NT2/D1 (cell line): Measurements from ENCODE around the gene WDR1.
A peak's percentile ranks its signal among the peaks of the same experiment; 100 is the strongest.

ENCODE experiments used
- DNase-seq: peaks from one replicate; pipeline ENCODE4 v3.0.0-alpha.2; 2011; ENCODE audit warnings: low read depth, low spot score
- H3K27me3 ChIP-seq: 2 replicates; pipeline ENCODE4 v1.6.0; 2011; ENCODE audit warnings: mild to moderate bottlenecking; ENCODE audit not compliant: insufficient read length, insufficient read depth
- H3K36me3 ChIP-seq: 2 replicates; pipeline ENCODE4 v1.6.1; 2011; ENCODE audit warnings: mild to moderate bottlenecking, low read length, mixed read lengths; ENCODE audit not compliant: insufficient read depth, insufficient read length
- H3K4me1 ChIP-seq: 2 replicates; pipeline ENCODE4 v1.5.1; 2011; ENCODE audit not compliant: insufficient read depth, insufficient read length
- H3K4me3 ChIP-seq: 2 replicates; pipeline ENCODE4 v1.5.1; 2011; ENCODE audit warnings: low read depth; ENCODE audit not compliant: insufficient read length
- H3K9ac ChIP-seq: 2 replicates; pipeline ENCODE4 v1.6.0; 2011; ENCODE audit warnings: low read depth; ENCODE audit not compliant: insufficient read length
- H3K9me3 ChIP-seq: 2 replicates; pipeline ENCODE4 v1.5.1; 2011; ENCODE audit warnings: mild to moderate bottlenecking, low read length; ENCODE audit not compliant: insufficient read depth
- SUZ12 ChIP-seq: IDR thresholded peaks from 2 replicates; pipeline ENCODE4 v1.6.1; 2011; ENCODE audit not compliant: insufficient read length, insufficient read depth; ENCODE audit errors: extremely low read depth
- YY1 ChIP-seq: IDR thresholded peaks from 2 replicates; pipeline ENCODE4 v1.6.1; 2011; ENCODE audit not compliant: insufficient read length, insufficient read depth
- ZNF274 ChIP-seq: IDR thresholded peaks from 2 replicates; pipeline ENCODE4 v1.6.1; 2011; ENCODE audit warnings: mild to moderate bottlenecking, low read depth, low read length

Gene WDR1

DNA sequence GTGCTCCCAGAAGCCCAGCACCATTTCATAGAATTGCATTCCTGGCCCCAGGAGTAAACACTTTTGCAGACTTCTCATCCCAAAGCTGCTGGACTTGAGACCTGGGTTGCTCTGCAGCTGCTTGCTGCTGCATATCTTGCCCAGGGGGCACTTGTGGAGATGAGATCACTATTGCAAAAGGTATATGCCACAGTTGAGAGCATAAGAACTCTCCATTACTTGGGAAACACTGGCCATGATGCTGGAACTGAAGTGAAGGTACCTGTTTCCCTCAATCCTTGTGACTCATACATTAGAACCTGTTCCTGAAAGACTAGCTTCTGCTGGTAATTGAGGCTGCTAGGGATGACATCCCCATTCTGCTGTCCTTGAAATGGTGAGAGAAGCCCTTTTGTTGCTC, 43.1 kb upstream of the WDR1 start:
- no peaks in the 10 kb centered on the region for H3K36me3 ChIP-seq
- no peaks in the 10 kb centered on the region for H3K4me1 ChIP-seq
- H3K9ac ChIP-seq: no peak overlapping the region
- H3K27me3 ChIP-seq: no peaks in the 10 kb centered on the region
- no peaks in the 10 kb centered on the region for H3K9me3 ChIP-seq
- TF ChIP-seq ZNF274 (no peak), YY1 (no peak), SUZ12 (no peak)
- no peak overlapping the region for H3K4me3 ChIP-seq
- DNase-seq: no peak

DNA sequence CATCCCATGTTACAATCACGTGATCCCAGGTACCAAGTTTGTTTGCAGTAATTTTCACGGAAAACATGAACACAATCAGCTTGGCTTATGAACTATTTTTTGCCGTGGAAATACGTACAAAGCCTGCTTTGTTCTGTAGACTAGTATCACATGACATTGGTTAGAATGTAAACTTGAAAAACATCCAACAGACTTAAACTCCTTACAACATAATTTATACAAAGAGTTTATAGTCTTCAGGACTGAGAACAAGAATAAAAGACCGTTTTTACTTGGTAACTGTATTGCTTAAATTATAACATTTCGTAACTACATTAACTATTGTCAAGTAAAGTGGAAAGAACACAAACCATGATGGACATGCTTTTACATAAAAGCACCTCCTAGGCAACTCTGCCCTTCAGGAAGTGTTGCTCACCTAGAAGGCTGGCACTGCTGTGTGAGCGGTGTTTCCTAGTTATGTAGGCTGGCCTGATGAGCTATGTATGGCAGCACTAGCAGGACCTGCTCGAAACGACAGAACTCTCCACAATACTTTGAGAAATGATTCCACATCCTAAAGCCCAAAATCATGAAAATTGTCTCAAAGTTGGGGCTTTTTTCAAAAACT, 41.8 kb upstream of the WDR1 start:
- no peak for DNase-seq
- H3K4me1 ChIP-seq: no peaks in the 10 kb centered on the region
- no peak for TF ChIP-seq YY1

DNA sequence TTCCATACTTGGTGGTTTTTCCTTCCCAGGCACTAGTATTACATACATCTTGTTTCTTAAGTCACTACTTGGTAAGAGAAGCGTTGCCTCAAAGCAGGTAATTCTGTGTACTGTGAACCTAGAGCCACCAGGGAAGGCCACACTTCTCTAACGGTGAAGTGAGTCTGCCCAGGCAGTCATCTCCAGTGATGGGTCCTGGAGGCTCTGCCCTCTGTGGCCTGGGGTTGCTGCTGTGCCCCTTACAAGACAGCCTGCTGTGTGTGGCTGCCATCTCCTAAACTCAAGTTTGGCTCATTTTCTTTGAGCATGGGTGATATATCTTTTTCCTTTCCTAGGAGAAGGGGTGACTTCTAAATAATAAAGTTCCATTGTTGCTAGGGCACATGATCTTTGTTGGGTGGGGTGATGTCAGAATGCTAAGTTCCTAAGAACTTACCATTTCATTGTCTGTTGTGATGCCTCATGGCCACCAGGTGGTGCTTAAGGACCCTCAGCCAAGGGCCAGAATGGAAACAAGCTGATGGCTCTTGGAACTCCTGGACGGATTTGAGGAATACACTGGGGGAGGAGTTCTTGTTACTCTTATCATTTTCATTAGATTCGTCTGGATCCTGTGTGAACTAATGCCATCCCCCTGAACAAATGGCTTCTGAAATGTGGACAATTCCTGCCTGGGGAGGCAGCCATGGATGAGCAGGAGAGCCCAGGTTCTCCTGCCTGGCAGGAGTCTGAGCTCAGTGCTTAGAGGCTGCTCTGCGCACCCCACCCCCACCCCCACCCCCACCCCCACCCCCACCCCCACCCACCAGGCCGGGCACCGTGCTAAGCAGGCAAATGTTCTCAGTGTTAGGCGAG, 41.1 kb upstream of the WDR1 start:
- no peak for TF ChIP-seq YY1
- TF ChIP-seq ZNF274: no peak
- no peak for TF ChIP-seq SUZ12
- H3K9me3 ChIP-seq: no peaks in the 10 kb centered on the region
- H3K4me1 ChIP-seq: no peaks in the 10 kb centered on the region
- H3K4me3 ChIP-seq: no peak overlapping the region
- no peaks in the 10 kb centered on the region for H3K36me3 ChIP-seq
- H3K27me3 ChIP-seq: no peaks in the 10 kb centered on the region
- DNase-seq: peak; percentile 69
- H3K9ac ChIP-seq: no peak overlapping the region

More for the DNA sequence above, 41.8 kb upstream of the WDR1 start:
- Histone ChIP-seq H3K27me3 (no peaks in the 10 kb centered on the region), H3K9ac (no peak overlapping the region), H3K9me3 (no peaks in the 10 kb centered on the region), H3K36me3 (no peaks in the 10 kb centered on the region), H3K4me3 (no peak overlapping the region)

DNA sequence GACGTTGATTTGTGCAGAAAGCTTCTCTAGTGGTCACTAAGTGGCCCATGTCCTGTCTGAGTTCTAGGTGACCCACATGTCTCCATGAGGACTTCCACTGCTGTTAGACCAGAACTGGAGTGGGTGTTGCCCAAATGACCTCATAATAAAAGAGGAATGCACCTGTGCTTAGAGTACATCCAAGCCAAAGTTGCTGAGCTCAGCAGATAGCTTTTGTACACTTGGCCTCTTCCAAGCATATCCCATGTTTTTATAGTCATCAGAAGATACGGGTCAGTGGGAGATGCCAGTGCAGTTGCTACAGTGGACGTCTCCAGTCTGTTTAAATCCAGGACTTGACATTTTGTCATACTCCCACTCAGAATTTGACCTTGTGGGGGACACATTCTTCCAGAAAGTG, 37.6 kb upstream of the WDR1 start:
- TF ChIP-seq ZNF274 (no peak), SUZ12 (no peak), YY1 (no peak)
- Histone ChIP-seq H3K4me3 (no peak overlapping the region), H3K27me3 (no peaks in the 10 kb centered on the region), H3K36me3 (no peaks in the 10 kb centered on the region), H3K9ac (no peak overlapping the region), H3K9me3 (no peaks in the 10 kb centered on the region), H3K4me1 (no peaks in the 10 kb centered on the region)
- no peak for DNase-seq

DNA sequence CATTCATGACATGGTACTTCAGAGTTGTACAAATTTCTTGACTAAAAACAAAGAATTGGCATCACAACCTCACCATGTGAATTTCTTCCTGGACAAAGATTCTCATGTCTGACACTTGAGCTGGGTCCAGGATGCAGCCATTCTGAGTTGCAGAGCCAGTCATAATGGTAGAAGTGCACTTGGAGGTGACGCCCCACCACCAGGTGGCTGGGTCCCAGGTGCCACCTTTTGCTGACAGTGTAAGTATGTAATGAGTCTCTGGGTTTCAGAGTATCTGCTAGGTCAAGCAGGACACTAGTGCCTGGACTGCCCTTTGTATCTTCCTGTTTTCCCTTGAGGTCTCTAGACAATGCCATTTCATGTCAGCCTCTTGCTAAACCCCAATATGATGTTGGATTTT, 36.6 kb upstream of the WDR1 start:
- no peak overlapping the region for H3K9ac ChIP-seq
- H3K4me3 ChIP-seq: no peak overlapping the region
- DNase-seq: no peak
- no peaks in the 10 kb centered on the region for H3K36me3 ChIP-seq
- TF ChIP-seq YY1 (no peak), ZNF274 (no peak), SUZ12 (no peak)
- no peaks in the 10 kb centered on the region for H3K27me3 ChIP-seq
- H3K9me3 ChIP-seq: no peaks in the 10 kb centered on the region
- no peaks in the 10 kb centered on the region for H3K4me1 ChIP-seq

DNA sequence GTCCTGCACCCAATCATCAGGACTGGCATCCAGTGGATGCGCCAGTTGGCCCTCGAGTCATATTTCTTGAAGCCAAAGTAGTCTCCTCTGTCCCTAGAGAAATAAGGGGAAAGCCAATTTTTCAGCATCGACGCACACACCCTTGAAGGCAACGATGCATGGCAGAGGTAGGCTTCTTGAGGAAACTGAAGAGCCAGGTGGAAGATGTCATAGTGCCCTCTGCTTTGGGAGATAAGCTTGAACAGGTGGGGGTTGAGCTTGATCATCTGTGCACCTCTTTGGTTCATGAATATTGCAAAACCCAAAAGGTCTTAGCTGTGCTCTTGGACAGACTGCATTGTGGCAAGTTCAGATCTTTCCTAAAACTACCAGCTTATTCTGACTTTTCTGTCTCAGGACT, 34.6 kb upstream of the WDR1 start:
- Histone ChIP-seq H3K36me3 (no peaks in the 10 kb centered on the region), H3K9me3 (no peaks in the 10 kb centered on the region), H3K4me3 (no peak overlapping the region), H3K4me1 (no peaks in the 10 kb centered on the region), H3K9ac (no peak overlapping the region), H3K27me3 (no peaks in the 10 kb centered on the region)
- TF ChIP-seq ZNF274: no peak
- TF ChIP-seq YY1: no peak
- TF ChIP-seq SUZ12: no peak
- DNase-seq: no peak

DNA sequence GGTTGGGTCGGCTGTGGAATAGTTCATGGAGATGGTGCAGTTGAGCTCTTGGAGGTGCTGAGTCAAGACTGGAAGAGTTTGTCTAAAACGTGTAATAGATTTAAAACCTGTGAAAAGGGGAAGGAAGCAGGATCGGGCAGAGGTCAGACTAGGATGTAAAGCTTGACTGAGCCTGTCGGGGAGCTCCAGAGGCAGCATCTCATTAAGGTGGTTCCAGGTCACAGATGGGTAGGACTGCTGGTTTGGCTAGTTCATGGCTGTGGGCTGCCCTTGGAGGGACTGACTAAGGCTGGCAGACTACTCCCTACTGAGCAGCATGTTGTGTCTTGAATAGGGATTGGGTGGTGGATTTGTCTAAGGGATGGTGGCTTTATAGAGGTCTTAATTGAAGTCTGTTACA, 28.4 kb upstream of the WDR1 start:
- Histone ChIP-seq H3K9me3 (no peaks in the 10 kb centered on the region), H3K4me3 (no peak overlapping the region), H3K9ac (no peak overlapping the region), H3K27me3 (no peaks in the 10 kb centered on the region), H3K4me1 (no peaks in the 10 kb centered on the region), H3K36me3 (no peaks in the 10 kb centered on the region)
- DNase-seq: no peak
- no peak for TF ChIP-seq ZNF274
- TF ChIP-seq SUZ12: no peak
- TF ChIP-seq YY1: no peak
